DMS114 treated with DMSO at 0.1 percent for 48 hours (cell line): Measurements from ENCODE around the gene PLCG2.

Experiments
- DNase-seq: peaks from one replicate; lab custom pipeline; 2025; ENCODE audit not compliant: unreplicated experiment; lab: John Stamatoyannopoulos, UW

The PLCG2 gene

GRCh38 chr16:81814751-81815428, 35.8 kb downstream of the PLCG2 start:
- no peak for DNase-seq

GRCh38 chr16:81815429-81815766, 36.3 kb downstream of the PLCG2 start:
- DNase-seq: no peak

DNA sequence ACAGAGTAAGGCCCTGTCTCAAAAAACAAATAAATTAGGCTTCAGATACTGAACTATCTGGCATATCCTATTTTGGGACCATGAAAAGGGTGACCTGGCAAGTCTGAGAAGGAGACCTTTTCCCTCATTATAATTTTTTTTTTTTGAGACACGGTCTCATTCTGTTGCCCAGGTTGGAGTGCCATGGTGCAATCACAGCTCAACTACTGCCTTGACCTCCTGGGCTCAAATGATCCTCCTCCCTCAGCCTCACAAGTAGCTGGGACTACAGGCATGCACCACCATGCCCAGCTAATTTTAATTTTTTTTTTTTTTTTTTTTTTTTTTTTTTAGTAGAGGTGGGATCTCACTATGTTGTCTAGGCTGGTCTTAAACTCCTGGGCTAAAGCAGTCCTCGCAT, 37.3 kb downstream of the PLCG2 start:
- no peak for DNase-seq

GRCh38 chr16:81816793-81817210, 37.7 kb downstream of the PLCG2 start:
- no peak for DNase-seq

DNA sequence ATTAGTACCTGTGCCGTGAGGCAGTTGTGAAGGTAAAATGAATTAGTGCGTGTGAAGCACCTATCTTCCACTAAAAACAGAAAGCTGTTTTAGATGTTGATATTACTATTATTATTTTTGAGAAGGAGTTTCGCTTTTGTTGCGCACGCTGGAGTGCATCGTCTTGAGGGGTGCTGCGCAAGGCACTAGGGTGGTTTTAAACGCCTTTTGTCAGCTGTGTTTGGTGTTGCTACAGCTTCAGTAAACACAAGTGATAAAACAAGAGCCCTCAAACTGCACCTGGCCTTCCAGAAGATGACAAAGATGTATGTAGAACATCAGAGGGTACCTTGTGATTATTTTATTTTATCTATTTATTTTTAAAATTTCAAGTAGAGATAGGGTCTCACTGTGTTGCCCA, 38.2 kb downstream of the PLCG2 start:
- DNase-seq: no peak

GRCh38 chr16:81817789-81818567, 38.9 kb downstream of the PLCG2 start:
- no peak for DNase-seq

- DNase-seq: no peak
Measured at GRCh38 chr16:81818568-81818896, 39.4 kb downstream of the PLCG2 start.

DNA sequence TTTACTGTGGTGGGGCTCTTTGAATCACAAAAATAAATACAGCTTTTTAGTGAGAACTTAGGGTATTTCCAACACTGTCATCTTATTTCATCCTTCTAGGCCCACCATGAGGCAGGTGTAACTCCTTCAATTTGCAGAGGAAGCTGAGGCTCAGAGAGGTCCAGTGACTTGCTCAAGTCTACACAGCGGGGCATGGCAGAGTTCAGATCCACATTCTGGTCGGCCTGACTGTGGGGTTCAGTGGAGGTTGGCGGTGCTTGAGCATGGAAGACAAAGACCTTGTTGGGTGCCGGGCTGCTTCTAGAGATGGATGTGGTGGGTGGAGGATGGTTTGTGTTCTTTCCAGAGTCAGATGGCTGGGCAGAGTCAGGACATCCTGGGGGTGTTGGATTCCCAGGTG, 39.8 kb downstream of the PLCG2 start:
- no peak for DNase-seq

- no peak for DNase-seq
Measured at GRCh38 chr16:81821436-81822128, 42.5 kb downstream of the PLCG2 start.

DNA sequence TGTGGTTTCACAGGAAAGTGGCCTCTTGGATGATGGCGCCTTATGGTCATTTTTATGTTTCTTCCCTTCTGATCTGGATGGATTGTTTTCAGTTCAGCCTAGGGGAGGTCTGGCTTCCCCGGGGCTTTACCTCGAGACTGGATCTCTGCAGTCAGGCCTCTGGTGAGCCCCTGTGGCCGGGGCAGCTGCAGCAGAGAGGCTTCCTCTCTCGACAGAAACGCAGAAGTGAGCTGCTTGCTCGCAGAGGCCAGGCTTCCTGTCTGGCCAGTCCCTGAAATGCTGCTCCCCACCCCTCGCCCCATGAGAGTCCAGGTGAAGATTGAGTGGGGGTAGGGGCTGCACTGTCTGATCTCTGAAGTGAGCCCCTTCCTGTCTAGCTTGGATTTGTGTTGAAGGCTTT, 44.0 kb downstream of the PLCG2 start:
- DNase-seq: no peak

DNA sequence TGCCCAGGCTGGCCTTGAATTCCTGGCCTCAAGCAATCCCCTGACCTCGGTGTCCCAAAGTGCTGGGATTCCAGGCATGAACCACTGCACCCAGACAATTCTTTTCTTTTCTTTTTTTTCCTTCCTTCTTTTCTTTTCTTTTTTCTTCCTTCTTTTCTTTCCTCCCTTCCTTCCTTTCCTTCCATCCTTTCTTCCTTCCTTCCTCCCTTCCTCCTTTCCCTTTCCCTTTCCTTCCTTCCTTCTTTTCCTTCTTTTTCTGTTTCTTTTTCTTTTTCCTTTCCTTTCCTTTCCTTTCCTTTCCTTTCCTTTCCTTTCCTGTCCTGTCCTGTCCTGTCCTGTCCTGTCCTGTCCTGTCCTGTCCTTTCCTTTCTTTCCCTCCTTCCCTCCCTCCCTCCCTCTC, 44.6 kb downstream of the PLCG2 start:
- DNase-seq: no peak

- no peak for DNase-seq
Measured at GRCh38 chr16:81826523-81826922, 47.4 kb downstream of the PLCG2 start.

DNA sequence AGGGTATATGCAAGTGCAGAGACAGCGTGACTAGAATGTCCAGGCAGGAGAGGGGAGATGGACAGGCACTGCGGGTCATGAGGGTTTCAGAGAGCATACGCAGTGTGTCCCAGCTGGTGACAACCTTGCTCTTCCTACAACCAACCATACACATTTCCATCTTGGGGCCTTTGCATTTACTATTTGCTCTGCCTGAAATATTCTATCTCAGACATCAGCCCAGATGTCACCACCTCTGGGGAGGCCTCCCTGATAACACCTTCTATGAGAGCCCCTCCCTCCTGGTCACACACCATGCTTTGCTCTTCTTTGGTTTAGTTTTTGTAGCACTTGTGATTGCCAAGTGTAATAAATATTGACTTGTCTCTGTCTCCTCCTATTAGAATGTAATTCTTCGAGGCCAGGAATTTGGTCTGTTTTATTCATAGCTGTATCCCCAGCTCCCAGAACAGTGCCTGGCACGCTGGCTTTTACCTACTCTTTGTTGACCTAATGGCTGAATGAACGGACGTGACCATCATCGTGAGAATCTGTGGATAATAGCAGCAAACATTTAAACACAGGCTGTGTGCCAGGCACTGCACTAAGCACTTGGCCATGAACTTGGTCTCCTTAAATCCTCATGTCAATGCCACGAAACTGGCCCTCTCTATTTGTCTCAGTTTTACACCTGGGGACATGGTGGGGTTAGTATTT, 51.9 kb downstream of the PLCG2 start:
- no peak for DNase-seq

GRCh38 chr16:81831722-81832126, 52.6 kb downstream of the PLCG2 start:
- no peak for DNase-seq

DNA sequence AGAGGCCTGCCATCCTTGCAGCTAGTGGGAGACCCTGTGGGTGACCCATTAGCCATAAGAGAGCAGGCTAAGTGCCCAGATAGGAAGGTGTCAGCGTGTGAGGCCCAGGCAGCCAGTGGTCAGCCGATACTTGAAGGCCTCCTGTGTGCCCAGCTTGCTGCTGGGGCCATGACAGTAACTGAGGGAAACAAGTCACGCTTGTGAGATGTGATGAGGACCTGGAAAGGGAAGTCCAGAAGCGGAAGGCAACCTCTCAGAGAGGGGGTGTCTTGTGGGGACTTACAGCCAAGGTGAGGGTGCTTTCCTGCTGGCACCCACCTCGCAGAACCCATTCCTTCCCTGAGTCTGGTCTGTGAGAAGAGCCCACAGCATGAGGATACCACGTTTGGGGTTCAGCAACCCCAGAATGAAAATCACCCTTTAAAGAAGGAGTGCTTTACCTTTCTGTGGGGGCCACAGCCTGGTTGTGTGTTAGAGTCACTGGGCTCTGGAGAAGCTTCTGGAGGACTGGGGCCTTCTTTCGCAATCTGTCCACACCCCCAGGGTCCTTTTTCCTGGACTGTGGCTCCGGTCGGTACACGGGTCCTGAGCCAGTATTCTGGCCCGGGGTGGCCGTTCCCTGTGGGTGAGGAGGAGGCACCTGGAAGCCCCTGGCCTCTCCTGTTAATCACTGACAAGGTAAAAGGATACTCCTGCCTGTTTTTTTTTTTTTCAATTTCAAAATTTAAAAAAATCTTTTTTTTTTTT, 53.9 kb downstream of the PLCG2 start:
- no peak for DNase-seq

DNA sequence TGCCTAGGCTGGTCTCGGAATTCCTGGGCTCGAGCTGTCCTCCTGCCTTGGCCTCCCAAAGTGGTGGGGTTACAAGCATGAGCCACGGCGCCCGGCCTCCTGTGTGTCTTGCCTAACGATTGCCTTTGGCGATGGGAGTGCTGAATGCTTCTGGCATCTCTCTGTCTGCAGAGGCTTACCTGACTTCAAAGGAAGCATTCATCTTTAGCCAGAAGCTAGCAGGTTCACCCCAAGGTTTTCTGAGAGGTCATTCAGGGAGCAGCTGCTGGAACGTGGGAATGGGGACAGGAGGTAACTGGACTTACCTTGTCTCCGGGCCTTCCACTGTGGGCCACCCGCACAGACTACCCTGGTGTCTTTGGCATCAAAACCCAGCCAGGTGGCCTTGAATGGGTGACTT, 54.7 kb downstream of the PLCG2 start:
- no peak for DNase-seq

DNA sequence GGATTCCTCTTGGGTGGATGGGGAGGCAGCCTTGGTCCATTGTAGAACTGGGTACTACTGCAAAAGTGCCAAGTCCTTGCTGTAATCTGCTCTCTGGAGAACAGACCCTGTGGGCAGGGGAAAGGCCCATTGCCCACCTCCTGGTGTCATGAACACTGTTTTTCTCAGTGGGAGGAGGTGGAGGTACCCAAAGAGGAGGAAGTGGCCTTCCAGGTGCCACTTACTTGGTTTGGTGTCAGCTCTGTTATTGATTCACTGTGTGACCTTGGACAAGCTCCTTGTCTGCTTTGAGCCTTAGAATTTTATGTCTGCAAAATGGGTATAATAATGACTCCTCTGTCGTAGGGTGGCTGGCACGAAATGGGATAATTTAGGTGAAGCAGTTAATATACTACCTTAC, 55.8 kb downstream of the PLCG2 start:
- DNase-seq: no peak

DNA sequence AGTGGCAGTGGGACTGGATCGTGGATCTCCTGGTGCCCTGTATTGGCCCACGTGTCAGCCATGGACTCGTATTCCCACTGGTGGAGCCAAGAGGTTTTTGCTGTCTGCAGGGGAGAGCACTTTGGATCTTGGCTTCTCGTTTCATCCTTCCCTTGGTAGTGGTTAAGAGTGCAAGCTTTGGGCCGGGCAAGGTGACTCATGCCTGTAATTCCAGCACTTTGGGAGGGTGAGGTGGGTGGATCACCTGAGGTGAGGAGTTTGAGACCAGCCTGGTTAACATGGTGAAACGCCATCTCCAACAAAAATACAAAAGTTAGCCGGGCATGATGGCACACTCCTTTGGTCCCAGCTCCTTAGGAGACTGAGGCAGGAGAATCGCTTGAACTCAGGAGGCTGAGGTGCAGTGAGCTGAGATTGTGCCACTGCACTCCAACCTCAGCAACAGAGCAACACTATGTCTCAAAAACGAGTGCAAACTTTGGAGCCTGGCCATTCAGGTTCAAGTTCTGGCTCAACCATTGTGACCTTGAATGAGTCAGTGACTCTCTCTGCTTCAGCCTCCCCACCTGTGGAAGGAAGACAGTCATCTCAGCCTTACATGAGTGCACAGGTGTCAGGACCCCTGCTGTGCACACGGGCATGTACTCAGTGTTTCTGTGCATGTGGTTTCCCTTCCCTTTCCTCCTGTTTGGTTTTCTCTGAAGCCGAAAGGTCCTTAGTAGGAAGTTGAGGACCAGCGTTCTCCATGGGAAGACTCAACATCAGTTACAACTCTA, 57.4 kb downstream of the PLCG2 start:
- no peak for DNase-seq

DNA sequence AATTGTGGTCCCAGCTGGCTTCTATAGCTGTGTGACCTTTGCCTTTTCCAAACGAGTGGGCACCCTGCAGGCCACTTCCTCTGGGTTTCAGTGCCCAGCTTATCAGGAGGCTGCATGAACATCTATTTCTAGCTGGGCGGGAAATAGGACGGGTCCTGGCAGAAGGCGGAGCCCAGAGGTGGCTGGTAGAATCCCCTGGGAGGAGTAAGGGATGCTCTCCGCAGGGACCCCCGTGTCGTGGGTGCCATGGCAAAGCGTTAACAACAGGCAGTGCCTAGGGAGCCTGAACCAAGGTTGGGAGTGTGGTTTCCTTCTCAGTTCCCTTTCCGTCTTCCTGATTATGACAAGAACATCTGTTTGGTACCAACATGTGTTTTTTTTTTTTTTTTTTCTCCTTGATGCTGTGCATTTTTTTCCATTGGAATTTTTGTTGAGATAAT, 58.2 kb downstream of the PLCG2 start:
- DNase-seq: no peak

- DNase-seq: no peak
Measured at GRCh38 chr16:81838794-81839193, 59.7 kb downstream of the PLCG2 start.
